Mammary epithelial cell (primary cell): ENCODE results near the gene CTBP2.

Experiments
- CTCF ChIP-seq, 2 donors: IDR thresholded peaks in 1 of 2; conservative IDR thresholded peaks in 1 of 2; 2 replicates each; pipeline ENCODE4 v1.5.1; 2011 to 2012; ENCODE audit warnings: inconsistent platforms in 2 of 2, low read length in 2 of 2, mild to moderate bottlenecking in 2 of 2, control low read depth in 1 of 2, low read depth in 1 of 2; ENCODE audit not compliant: insufficient read depth in 1 of 2; ENCODE audit errors: extremely low read depth in 1 of 2
- EZH2 ChIP-seq: IDR thresholded peaks from 2 replicates; pipeline ENCODE4 v1.6.1; 2012; ENCODE audit warnings: low read length, inconsistent platforms, borderline replicate concordance

DNA sequence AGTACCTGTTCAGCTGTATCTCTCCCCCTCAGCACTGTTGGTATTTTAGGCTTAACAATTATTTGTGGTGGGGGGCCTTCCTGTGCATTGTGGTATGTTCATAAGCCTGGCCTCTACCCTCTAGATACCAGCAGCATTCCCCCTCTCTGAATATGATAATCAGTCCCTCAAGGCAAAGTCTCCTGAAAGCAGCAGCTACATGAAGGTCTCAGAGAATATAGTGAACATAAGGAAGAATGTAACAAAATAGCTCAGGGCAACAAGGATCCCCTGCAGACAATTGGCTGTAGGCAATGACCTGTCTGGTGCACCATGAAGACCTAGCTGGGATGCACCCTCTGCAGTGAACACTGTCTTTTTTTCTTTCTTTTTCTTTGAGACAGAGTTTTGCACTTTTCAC, 86.4 kb downstream of the CTBP2 start:
- TF ChIP-seq CTCF (conservative IDR thresholded peaks at IDR 0.05 in 1 of 2, IDR thresholded peaks at IDR 0.05 in 1 of 2; ENCODE audit: extremely low read depth in 1 of 2, insufficient read depth in 1 of 2, low read depth in 1 of 2, low read length in 2 of 2), result no peak
- TF ChIP-seq EZH2, result no peak
